ENCODE measurements around the gene SCLY.
"Not testable (repeated sequence)": the region's sequence is repeated elsewhere in the genome, so short reads cannot be mapped to it uniquely, and the experiment has no call there.

SCLY gene

GRCh38 chr2:238060542-238061314, at the start of gene SCLY:
SCLY (plus strand) TSS chr2:238061001; CDS start chr2:238061055, 54 bp downstream.
- peak; percentile 90 for DNase-seq (ENCODE audit: low read depth, low spot score)

GRCh38 chr2:238013806-238014205, 47.0 kb upstream of the SCLY start:
- no peak for DNase-seq (ENCODE audit: low read depth, low spot score)

- no peak for DNase-seq (ENCODE audit: low read depth, low spot score)
These were observed 45.1 kb upstream of the SCLY start for GRCh38 chr2:238015705-238016104.

- no peak for DNase-seq (ENCODE audit: low read depth, low spot score)
These were observed 44.3 kb upstream of the SCLY start for GRCh38 chr2:238016526-238016925.

GRCh38 chr2:238019962-238020361, 40.8 kb upstream of the SCLY start:
- DNase-seq (ENCODE audit: low read depth, low spot score) = no peak

- no peak for DNase-seq (ENCODE audit: low read depth, low spot score)
These were observed 40.0 kb upstream of the SCLY start for GRCh38 chr2:238020816-238021215.

GRCh38 chr2:238021327-238021726, 39.5 kb upstream of the SCLY start:
- DNase-seq (ENCODE audit: low read depth, low spot score) = no peak

GRCh38 chr2:238022594-238023157, 38.1 kb upstream of the SCLY start:
- DNase-seq (ENCODE audit: low read depth, low spot score) = no peak

- no peak for DNase-seq (ENCODE audit: low read depth, low spot score)
These were observed 37.2 kb upstream of the SCLY start for GRCh38 chr2:238023608-238024007.

GRCh38 chr2:238024986-238025385, 35.8 kb upstream of the SCLY start:
- no peak for DNase-seq (ENCODE audit: low read depth, low spot score)

GRCh38 chr2:238025741-238026360, 35.0 kb upstream of the SCLY start:
- DNase-seq (ENCODE audit: low read depth, low spot score) = no peak

GRCh38 chr2:238027058-238027457, 33.7 kb upstream of the SCLY start:
- DNase-seq (ENCODE audit: low read depth, low spot score) = no peak

GRCh38 chr2:238027591-238028415, 33.0 kb upstream of the SCLY start:
- DNase-seq (ENCODE audit: low read depth, low spot score) = no peak

GRCh38 chr2:238029853-238030252, 30.9 kb upstream of the SCLY start:
- DNase-seq (ENCODE audit: low read depth, low spot score) = no peak

- DNase-seq (ENCODE audit: low read depth, low spot score) = no peak
These were observed 30.2 kb upstream of the SCLY start for GRCh38 chr2:238030422-238031155.

- no peak for DNase-seq (ENCODE audit: low read depth, low spot score)
These were observed 29.1 kb upstream of the SCLY start for GRCh38 chr2:238031751-238032150.

- DNase-seq (ENCODE audit: low read depth, low spot score) = no peak
These were observed 28.0 kb upstream of the SCLY start for GRCh38 chr2:238032755-238033337.

GRCh38 chr2:238033991-238034390, 26.8 kb upstream of the SCLY start:
- DNase-seq (ENCODE audit: low read depth, low spot score) = not testable (repeated sequence)

- DNase-seq (ENCODE audit: low read depth, low spot score) = no peak
These were observed 22.6 kb upstream of the SCLY start for GRCh38 chr2:238038203-238038602.

GRCh38 chr2:238039151-238039550, 21.6 kb upstream of the SCLY start:
- no peak for DNase-seq (ENCODE audit: low read depth, low spot score)

GRCh38 chr2:238039985-238040384, 20.8 kb upstream of the SCLY start:
- DNase-seq (ENCODE audit: low read depth, low spot score) = no peak
